ENCODE data around the gene SLC16A6. TPM values are rescaled to one million over a fixed set of nuclear protein-coding genes. Genes with fewer than 3 reads are reported as not detected.
"Not testable (repeated sequence)": the region's sequence is repeated elsewhere in the genome, so short reads cannot be mapped to it uniquely, and the experiment has no call there.

Gene SLC16A6
- polyA plus RNA-seq, 1 donor (not counting 4 experiments of a cell fraction or from before 2014, with no cell fraction given), result 0.14 TPM

DNA sequence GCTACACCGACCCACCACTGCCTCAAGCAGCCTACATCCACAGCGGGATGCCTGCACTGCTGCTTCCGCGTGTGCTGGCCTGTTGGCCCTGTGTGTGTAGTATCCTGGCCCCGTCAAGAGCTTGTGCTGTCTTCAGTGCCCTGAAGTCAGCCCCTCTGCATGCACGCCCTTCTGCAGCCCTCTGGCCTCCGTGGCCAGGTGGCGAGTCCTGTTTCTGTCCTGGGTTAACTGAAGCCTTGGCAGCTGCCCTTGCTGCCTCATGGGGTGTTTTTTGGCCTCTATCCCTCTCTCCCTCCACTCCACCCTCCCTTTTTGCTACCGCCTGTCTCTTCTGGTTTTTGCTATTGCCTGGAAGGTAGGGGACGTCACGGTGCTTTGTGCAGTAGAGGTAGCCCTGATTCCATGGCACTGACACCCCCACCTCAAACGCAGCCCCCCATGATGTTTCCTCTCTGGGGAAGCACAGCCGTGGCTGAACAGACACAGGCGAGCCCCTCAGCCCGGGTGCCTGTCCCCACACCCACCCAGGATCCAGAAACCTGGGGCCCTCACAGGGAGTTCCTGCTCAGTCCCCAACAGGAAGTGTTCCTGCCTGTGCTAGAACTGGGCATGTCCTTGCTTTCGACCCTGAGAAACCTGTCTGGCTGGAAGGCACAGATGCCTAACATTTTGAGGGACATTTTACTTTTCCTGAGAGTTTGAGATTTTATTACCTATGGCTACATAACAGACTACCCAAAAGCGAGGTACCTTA, 61.9 kb downstream of the SLC16A6 start:
- Histone ChIP-seq H3K27me3 (ENCODE audit: control insufficient read depth, extremely low read depth, insufficient read depth, low read length) (no peaks in the 10 kb centered on the region), H3K4me3 (ENCODE audit: control insufficient read depth in 2 of 3, extremely low read depth in 1 of 3, insufficient read depth in 2 of 3, low read depth in 1 of 3, low read length in 3 of 3) (no peak overlapping the region), H4K20me1 (ENCODE audit: control insufficient read depth, extremely low read depth, insufficient read depth, low read length) (no peaks in the 10 kb centered on the region), H3K27ac (ENCODE audit: control insufficient read depth, insufficient read depth, low read length) (no peak overlapping the region), H3K36me3 (ENCODE audit: control insufficient read depth in 2 of 2, extremely low read depth in 1 of 2, insufficient read depth in 2 of 2, low read length in 2 of 2) (no peaks in the 10 kb centered on the region), H3K4me2 (ENCODE audit: control insufficient read depth, extremely low read depth, insufficient read depth, low read depth, low read length) (peak overlapping the region; percentile 27), H3K9me3 (ENCODE audit: control insufficient read depth, low read depth, low read length) (no peaks in the 10 kb centered on the region), H3K9ac (ENCODE audit: control insufficient read depth, extremely low read depth, insufficient read depth, low read length) (no peak overlapping the region), H3K9me1 (ENCODE audit: control insufficient read depth, extremely low read depth, insufficient read depth, low read length) (no peaks in the 10 kb centered on the region), H3K79me2 (ENCODE audit: control insufficient read depth, insufficient read depth, low read length) (no peaks in the 10 kb centered on the region), H3K4me1 (ENCODE audit: control insufficient read depth, extremely low read depth, insufficient read depth, low read length) (peaks cover 16% of the 10 kb centered on the region), H2AFZ (ENCODE audit: control insufficient read depth, low read length) (peak overlapping the region; percentile 86)
- dilution Hi-C loops (cut with MboI; ENCODE audit: extremely low pct_ligation_motif_present, low sequenced_read_pairs), result no loop called here
- TF ChIP-seq CTCF (optimal IDR thresholded peaks at IDR 0.05 in 1 of 3, IDR thresholded peaks at IDR 0.05 in 1 of 3, conservative IDR thresholded peaks at IDR 0.05 in 1 of 3; ENCODE audit: extremely low read depth in 1 of 3, insufficient read depth in 2 of 3, low read length in 3 of 3) (no peak), EZH2 (IDR thresholded peaks at IDR 0.05; ENCODE audit: low read length) (no peak)
- DNase-seq (ENCODE audit: low read depth, low spot score), result no peak
- no peak for FAIRE-seq

DNA sequence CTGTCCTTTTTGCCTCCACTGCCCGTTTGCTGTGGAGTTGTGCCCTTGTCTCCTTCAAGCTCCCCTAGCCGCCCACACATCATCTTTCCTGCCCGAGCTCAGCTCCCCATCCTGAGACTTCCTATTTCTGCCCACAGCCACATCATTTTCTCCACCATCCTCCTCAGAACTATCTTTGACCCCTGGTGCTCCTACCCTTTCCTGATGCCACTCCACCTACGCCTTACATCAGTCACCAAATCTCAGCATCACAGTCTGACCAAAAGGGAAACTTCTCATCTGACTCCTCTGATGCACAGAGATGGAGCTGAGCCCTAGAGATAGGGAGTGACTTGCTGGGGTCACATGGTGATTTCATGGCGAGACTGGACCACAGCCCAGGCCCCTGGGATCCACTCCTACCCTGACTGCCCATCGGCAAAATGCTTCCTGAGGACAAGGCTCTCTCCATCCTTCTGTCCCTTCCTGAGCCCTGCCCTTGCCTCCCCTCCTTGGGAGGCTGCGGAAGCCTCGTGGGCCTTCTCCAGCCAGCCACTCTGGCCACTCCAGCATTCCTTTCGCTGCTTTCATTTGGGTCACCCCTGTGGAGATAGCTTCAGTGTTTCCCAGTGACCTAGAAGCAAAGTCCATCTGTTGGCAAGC, 62.8 kb downstream of the SLC16A6 start:
- H2AFZ ChIP-seq (ENCODE audit: control insufficient read depth, low read length); H3K36me3 ChIP-seq (ENCODE audit: control insufficient read depth in 2 of 2, extremely low read depth in 1 of 2, insufficient read depth in 2 of 2, low read length in 2 of 2); FAIRE-seq; H3K4me2 ChIP-seq (ENCODE audit: control insufficient read depth, extremely low read depth, insufficient read depth, low read depth, low read length); H3K79me2 ChIP-seq (ENCODE audit: control insufficient read depth, insufficient read depth, low read length); H4K20me1 ChIP-seq (ENCODE audit: control insufficient read depth, extremely low read depth, insufficient read depth, low read length); H3K4me3 ChIP-seq (ENCODE audit: control insufficient read depth in 2 of 3, extremely low read depth in 1 of 3, insufficient read depth in 2 of 3, low read depth in 1 of 3, low read length in 3 of 3); H3K27me3 ChIP-seq (ENCODE audit: control insufficient read depth, extremely low read depth, insufficient read depth, low read length); dilution Hi-C loops (cut with MboI; ENCODE audit: extremely low pct_ligation_motif_present, low sequenced_read_pairs); H3K27ac ChIP-seq (ENCODE audit: control insufficient read depth, insufficient read depth, low read length); H3K9me3 ChIP-seq (ENCODE audit: control insufficient read depth, low read depth, low read length); DNase-seq (ENCODE audit: low read depth, low spot score); H3K9me1 ChIP-seq (ENCODE audit: control insufficient read depth, extremely low read depth, insufficient read depth, low read length); H3K9ac ChIP-seq (ENCODE audit: control insufficient read depth, extremely low read depth, insufficient read depth, low read length): not testable (repeated sequence)
- H3K4me1 ChIP-seq (ENCODE audit: control insufficient read depth, extremely low read depth, insufficient read depth, low read length), result peaks cover 16% of the 10 kb centered on the region

DNA sequence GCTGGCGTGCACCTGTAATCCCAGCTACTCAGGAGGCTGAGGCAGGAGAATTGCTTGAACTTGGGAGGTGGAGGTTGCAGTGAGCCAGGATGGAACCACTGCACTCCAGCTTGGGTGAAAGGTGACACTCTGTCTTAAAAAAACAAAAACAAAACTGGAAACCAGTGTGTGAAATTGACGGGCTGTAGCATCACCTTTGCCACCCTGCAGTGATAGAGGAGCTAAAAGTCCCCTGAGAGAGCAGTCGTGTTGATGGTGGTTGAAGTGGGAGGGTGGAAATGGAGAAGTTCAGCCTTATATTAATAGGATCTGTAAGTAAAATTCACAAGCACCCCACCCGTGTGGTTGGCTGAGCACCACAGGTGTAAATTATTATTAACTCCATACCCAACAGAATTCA, 65.9 kb downstream of the SLC16A6 start:
- H3K4me2 ChIP-seq (ENCODE audit: control insufficient read depth, extremely low read depth, insufficient read depth, low read depth, low read length); H4K20me1 ChIP-seq (ENCODE audit: control insufficient read depth, extremely low read depth, insufficient read depth, low read length); H3K9me3 ChIP-seq (ENCODE audit: control insufficient read depth, low read depth, low read length); FAIRE-seq; H2AFZ ChIP-seq (ENCODE audit: control insufficient read depth, low read length); H3K4me3 ChIP-seq (ENCODE audit: control insufficient read depth in 2 of 3, extremely low read depth in 1 of 3, insufficient read depth in 2 of 3, low read depth in 1 of 3, low read length in 3 of 3); H3K36me3 ChIP-seq (ENCODE audit: control insufficient read depth in 2 of 2, extremely low read depth in 1 of 2, insufficient read depth in 2 of 2, low read length in 2 of 2); H3K79me2 ChIP-seq (ENCODE audit: control insufficient read depth, insufficient read depth, low read length); H3K27ac ChIP-seq (ENCODE audit: control insufficient read depth, insufficient read depth, low read length); dilution Hi-C loops (cut with MboI; ENCODE audit: extremely low pct_ligation_motif_present, low sequenced_read_pairs); DNase-seq (ENCODE audit: low read depth, low spot score); H3K27me3 ChIP-seq (ENCODE audit: control insufficient read depth, extremely low read depth, insufficient read depth, low read length); H3K9me1 ChIP-seq (ENCODE audit: control insufficient read depth, extremely low read depth, insufficient read depth, low read length); H3K9ac ChIP-seq (ENCODE audit: control insufficient read depth, extremely low read depth, insufficient read depth, low read length); H3K4me1 ChIP-seq (ENCODE audit: control insufficient read depth, extremely low read depth, insufficient read depth, low read length): not testable (repeated sequence)

All from keratinocyte (primary cell).